MCF 10A (cell line): ENCODE data around the gene CFAP100. TPM values are rescaled to one million over a fixed set of nuclear protein-coding genes. Genes with fewer than 3 reads are reported as not detected.

Experiments used
- BruUV-seq: library from RNA; stranded (reverse); fragments of 400-500 nt; replicated peaks from 2 replicates; lab custom pipeline; 2021; lab: Mats Ljungman, UMichigan
- CTCF ChIA-PET: fragments of 300-600 bp; sonication (Branson Sonifier 250); formaldehyde crosslinking; extraction: SDS; loops from one replicate; lab custom pipeline; 2021; ENCODE audit warnings: antibody characterized with exemption, inconsistent platforms; lab: Yijun Ruan, JAX
- POLR2A ChIA-PET: fragments of 300-600, 350-650 bp; sonication (Branson Sonifier 250); formaldehyde crosslinking; extraction: SDS; loops from one replicate; lab custom pipeline; 2020; ENCODE audit warnings: antibody characterized with exemption, inconsistent platforms; lab: Yijun Ruan, JAX
- DNase-seq: peaks from one replicate; pipeline ENCODE4 v3.0.0-alpha.2; 2018; ENCODE audit not compliant: unreplicated experiment
- H3K27ac Mint-ChIP-seq: one replicate; pipeline ENCODE4 v1.8.0; 2022; ENCODE audit warnings: mild to moderate bottlenecking, low read depth, mixed read lengths; ENCODE audit not compliant: unreplicated experiment
- H3K27me3 Mint-ChIP-seq: one replicate; pipeline ENCODE4 v1.8.0; 2022; ENCODE audit warnings: mixed read lengths; ENCODE audit not compliant: insufficient read depth, unreplicated experiment
- H3K36me3 Mint-ChIP-seq: one replicate; pipeline ENCODE4 v1.8.0; 2022; ENCODE audit warnings: mild to moderate bottlenecking, moderate library complexity, mixed read lengths; ENCODE audit not compliant: insufficient read depth, unreplicated experiment
- H3K4me1 Mint-ChIP-seq: one replicate; pipeline ENCODE4 v1.8.0; 2022; ENCODE audit warnings: mixed read lengths; ENCODE audit not compliant: insufficient read depth, unreplicated experiment
- H3K4me3 Mint-ChIP-seq: one replicate; pipeline ENCODE4 v1.8.0; 2022; ENCODE audit warnings: mild to moderate bottlenecking, moderate library complexity, mixed read lengths; ENCODE audit not compliant: unreplicated experiment
- H3K9me3 Mint-ChIP-seq: one replicate; pipeline ENCODE4 v1.8.0; 2022; ENCODE audit warnings: mixed read lengths; ENCODE audit not compliant: unreplicated experiment
- CTCF ChIP-seq: fragments of 200-600 bp; IDR thresholded peaks from one replicate; pipeline ENCODE4 v1.8.0; 2022; ENCODE audit warnings: antibody characterized with exemption, mild to moderate bottlenecking; ENCODE audit not compliant: unreplicated experiment
- intact Hi-C: fragments of 100-400 bp; cut with micrococcal nuclease; formaldehyde crosslinking; loops from 2 replicates; pipeline ENCODE4 v1.14.1; 2022
- total RNA-seq: library from RNA; stranded (reverse); gene quantifications from 2 replicates; pipeline ENCODE4 v1.2.3, GENCODE V29; 2022

Gene CFAP100
- total RNA-seq, 1 experiment from 2014 or later, result not detected

GRCh38 chr3:126456211-126456610 lies 61.5 kb downstream of the CFAP100 start:
- H3K4me1 Mint-ChIP-seq, result no peaks in the 10 kb centered on the region
- ChIA-PET CTCF (interaction anchor here (0.7 kb wide), 2 partner anchors 11 to 423 kb away, joined by 3 to 4 read pairs; no protein-coding TSS in a partner anchor), POLR2A (interaction anchor here (0.6 to 1.2 kb wide), 2 partner anchors 9 to 116 kb away, joined by 3 to 4 read pairs; no protein-coding TSS in a partner anchor)
- no peak overlapping the region for H3K4me3 Mint-ChIP-seq
- no peaks in the 10 kb centered on the region for H3K9me3 Mint-ChIP-seq
- TF ChIP-seq CTCF, result no peak
- BruUV-seq, result no TSS peak
- no peak overlapping the region for H3K27ac Mint-ChIP-seq
- intact Hi-C loops, result no loop called here
- no peak for DNase-seq
- no peaks in the 10 kb centered on the region for H3K27me3 Mint-ChIP-seq
- peaks cover 76% of the 10 kb centered on the region for H3K36me3 Mint-ChIP-seq

- DNase-seq, result no peak
- ChIA-PET CTCF (interaction anchor here (0.6 to 1.2 kb wide), 2 partner anchors 13 to 14 kb away, joined by 3 to 8 read pairs; no protein-coding TSS in a partner anchor), POLR2A (interaction anchor here (1.2 kb wide), 1 partner anchor 9 kb away, joined by 4 read pairs; no protein-coding TSS in a partner anchor)
- Mint-ChIP-seq H3K27ac (no peak overlapping the region), H3K9me3 (no peaks in the 10 kb centered on the region), H3K36me3 (peaks cover 76% of the 10 kb centered on the region), H3K4me3 (no peak overlapping the region), H3K4me1 (no peaks in the 10 kb centered on the region), H3K27me3 (no peaks in the 10 kb centered on the region)
- no peak for TF ChIP-seq CTCF
- no TSS peak for BruUV-seq
- intact Hi-C loops, result no loop called here
Measured at GRCh38 chr3:126456766-126457388, 62.2 kb downstream of the CFAP100 start.

DNA sequence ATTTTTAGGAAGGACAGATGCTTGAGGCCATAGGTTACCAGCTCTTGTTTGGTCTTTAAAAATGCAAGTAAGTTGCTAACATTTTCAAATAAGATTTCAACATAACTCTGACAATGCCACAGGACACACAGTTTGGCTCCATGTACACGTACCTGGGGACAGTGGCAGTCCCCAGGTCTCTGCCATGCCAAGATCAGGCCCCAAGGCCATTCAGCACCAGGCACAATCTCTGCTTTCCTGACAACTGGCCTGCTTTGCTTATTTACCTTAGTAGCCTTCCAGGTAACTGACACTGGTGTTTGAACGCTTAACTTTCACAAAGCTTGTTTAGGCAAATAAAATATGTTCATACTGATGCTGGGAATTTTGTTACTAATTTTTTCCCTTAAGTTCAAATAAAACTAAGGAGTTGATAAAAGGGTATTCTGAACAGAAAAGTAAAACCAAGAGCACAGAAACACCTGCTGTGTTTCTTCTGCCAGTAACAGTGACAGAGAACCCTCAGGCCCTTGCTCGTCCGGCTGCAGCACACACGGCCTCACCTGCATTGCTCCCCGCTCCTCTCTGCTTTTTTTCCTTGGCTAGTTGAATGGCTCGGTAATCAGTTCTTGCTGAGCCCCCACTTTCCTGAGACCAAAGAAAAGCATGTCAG lies 64.5 kb downstream of the CFAP100 start:
- DNase-seq, result no peak
- Mint-ChIP-seq H3K4me3 (no peak overlapping the region), H3K4me1 (no peaks in the 10 kb centered on the region), H3K27ac (no peak overlapping the region), H3K9me3 (no peaks in the 10 kb centered on the region), H3K27me3 (no peaks in the 10 kb centered on the region), H3K36me3 (peaks cover 85% of the 10 kb centered on the region)
- BruUV-seq, result no TSS peak
- intact Hi-C loops, result no loop called here
- TF ChIP-seq CTCF, result no peak
- ChIA-PET POLR2A (interaction anchor here (0.8 kb wide), 1 partner anchor 16 kb away, joined by 3 read pairs; no protein-coding TSS in a partner anchor), CTCF (interaction anchor here (1.0 kb wide), 1 partner anchor 213 kb away, joined by 3 read pairs; no protein-coding TSS in a partner anchor)

DNA sequence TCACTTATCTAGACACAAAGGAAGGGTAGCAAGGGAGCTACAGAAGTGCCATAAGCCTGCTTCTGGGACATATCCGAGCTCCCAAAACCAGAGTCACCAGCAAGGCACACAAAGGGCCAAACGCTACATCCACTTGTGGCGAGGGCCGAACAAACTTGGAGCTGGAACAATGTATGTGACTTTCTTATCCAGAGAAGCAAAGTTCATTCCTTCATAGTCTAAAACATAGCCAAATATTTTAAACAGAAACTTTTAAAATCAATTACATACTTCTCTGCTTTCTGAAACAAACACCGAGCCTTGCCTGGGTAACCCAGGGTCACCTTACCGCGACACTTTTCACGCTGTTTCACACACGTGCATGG lies 65.0 kb downstream of the CFAP100 start:
- Mint-ChIP-seq H3K4me1 (no peaks in the 10 kb centered on the region), H3K4me3 (no peak overlapping the region), H3K27me3 (no peaks in the 10 kb centered on the region), H3K27ac (no peak overlapping the region), H3K36me3 (peaks cover 85% of the 10 kb centered on the region), H3K9me3 (no peaks in the 10 kb centered on the region)
- no peak for DNase-seq
- ChIA-PET POLR2A (interaction anchor here (0.8 to 1.3 kb wide), 2 partner anchors 12 to 15 kb away, joined by 3 to 4 read pairs; no protein-coding TSS in a partner anchor), CTCF (interaction anchor here (0.5 to 1.0 kb wide), 2 partner anchors 16 to 214 kb away, joined by 3 read pairs; partner anchors contain the start of gene ZXDC)
- BruUV-seq, result no TSS peak
- TF ChIP-seq CTCF, result no peak
- intact Hi-C loops, result no loop called here
